Breast epithelium (tissue), 3 donors: ENCODE data around the gene CPN2.

Source experiments
- POLR2A ChIP-seq: fragments of 450-650 bp; IDR thresholded peaks from one replicate; pipeline ENCODE4 v1.6.1; 2016; ENCODE audit warnings: antibody characterized with exemption, mild to moderate bottlenecking, moderate library complexity
- TF ChIP-seq, protein P1 (sequence below), 3 donors: fragments of 450-650 bp; IDR thresholded peaks; one replicate each; pipeline ENCODE4 v1.5.1; 2016 to 2017; ENCODE audit warnings: antibody characterized with exemption in 3 of 3, mild to moderate bottlenecking in 3 of 3, moderate library complexity in 3 of 3

- TF ChIP-seq, protein P1, sequence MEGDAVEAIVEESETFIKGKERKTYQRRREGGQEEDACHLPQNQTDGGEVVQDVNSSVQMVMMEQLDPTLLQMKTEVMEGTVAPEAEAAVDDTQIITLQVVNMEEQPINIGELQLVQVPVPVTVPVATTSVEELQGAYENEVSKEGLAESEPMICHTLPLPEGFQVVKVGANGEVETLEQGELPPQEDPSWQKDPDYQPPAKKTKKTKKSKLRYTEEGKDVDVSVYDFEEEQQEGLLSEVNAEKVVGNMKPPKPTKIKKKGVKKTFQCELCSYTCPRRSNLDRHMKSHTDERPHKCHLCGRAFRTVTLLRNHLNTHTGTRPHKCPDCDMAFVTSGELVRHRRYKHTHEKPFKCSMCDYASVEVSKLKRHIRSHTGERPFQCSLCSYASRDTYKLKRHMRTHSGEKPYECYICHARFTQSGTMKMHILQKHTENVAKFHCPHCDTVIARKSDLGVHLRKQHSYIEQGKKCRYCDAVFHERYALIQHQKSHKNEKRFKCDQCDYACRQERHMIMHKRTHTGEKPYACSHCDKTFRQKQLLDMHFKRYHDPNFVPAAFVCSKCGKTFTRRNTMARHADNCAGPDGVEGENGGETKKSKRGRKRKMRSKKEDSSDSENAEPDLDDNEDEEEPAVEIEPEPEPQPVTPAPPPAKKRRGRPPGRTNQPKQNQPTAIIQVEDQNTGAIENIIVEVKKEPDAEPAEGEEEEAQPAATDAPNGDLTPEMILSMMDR (IDR thresholded peaks at IDR 0.05) = no peak
- no peak for TF ChIP-seq POLR2A
Measured at GRCh38 chr3:194351952-194352536, 916 bp upstream of the CPN2 start.
